ENCODE data around the gene HSPA12A. TPM values are rescaled to one million over a fixed set of nuclear protein-coding genes. Genes with fewer than 3 reads are reported as not detected.

HSPA12A gene
- total and polyA plus RNA-seq, 2 of the 13 experiments (the other 11 are each of a cell fraction or from before 2014, with no cell fraction given) = 6.4 to 13.6 TPM

GRCh38 chr10:116694243-116694926 is 48.0 kb downstream of the HSPA12A start (continued):
- peak; percentile 34; the same call in 1 of the 2 replicates for TF ChIP-seq ZNF784 (CRISPR knock-in tag; IDR thresholded peaks at IDR 0.05; ENCODE audit: borderline replicate concordance)
- TF ChIP-seq, protein P1, sequence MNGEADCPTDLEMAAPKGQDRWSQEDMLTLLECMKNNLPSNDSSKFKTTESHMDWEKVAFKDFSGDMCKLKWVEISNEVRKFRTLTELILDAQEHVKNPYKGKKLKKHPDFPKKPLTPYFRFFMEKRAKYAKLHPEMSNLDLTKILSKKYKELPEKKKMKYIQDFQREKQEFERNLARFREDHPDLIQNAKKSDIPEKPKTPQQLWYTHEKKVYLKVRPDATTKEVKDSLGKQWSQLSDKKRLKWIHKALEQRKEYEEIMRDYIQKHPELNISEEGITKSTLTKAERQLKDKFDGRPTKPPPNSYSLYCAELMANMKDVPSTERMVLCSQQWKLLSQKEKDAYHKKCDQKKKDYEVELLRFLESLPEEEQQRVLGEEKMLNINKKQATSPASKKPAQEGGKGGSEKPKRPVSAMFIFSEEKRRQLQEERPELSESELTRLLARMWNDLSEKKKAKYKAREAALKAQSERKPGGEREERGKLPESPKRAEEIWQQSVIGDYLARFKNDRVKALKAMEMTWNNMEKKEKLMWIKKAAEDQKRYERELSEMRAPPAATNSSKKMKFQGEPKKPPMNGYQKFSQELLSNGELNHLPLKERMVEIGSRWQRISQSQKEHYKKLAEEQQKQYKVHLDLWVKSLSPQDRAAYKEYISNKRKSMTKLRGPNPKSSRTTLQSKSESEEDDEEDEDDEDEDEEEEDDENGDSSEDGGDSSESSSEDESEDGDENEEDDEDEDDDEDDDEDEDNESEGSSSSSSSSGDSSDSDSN (CRISPR knock-in tag; IDR thresholded peaks at IDR 0.05) = no peak
- no peak; the same call in 1 of the 2 replicates for TF ChIP-seq ZBTB7A (CRISPR knock-in tag; IDR thresholded peaks at IDR 0.05)
- no peak for TF ChIP-seq RAD51 (IDR thresholded peaks at IDR 0.05; ENCODE audit: borderline replicate concordance)
- 0 out of 2 replicates have a peak, but pooled peaks have one; percentile 25 for TF ChIP-seq FOXJ3 (CRISPR knock-in tag; IDR thresholded peaks at IDR 0.05; ENCODE audit: borderline replicate concordance)
- TF ChIP-seq HMG20A (CRISPR knock-in tag; IDR thresholded peaks at IDR 0.05; ENCODE audit: borderline replicate concordance) = 0 out of 2 replicates have a peak, but pooled peaks have one; percentile 27
- TF ChIP-seq ZBTB44 (CRISPR knock-in tag; IDR thresholded peaks at IDR 0.05) = no peak
- TF ChIP-seq AKAP8 (CRISPR knock-in tag; IDR thresholded peaks at IDR 0.05) = no peak
- TF ChIP-seq ZNF773 (CRISPR knock-in tag; IDR thresholded peaks at IDR 0.05; ENCODE audit: borderline replicate concordance) = no peak
- no peak for TF ChIP-seq IKZF5 (CRISPR knock-in tag; IDR thresholded peaks at IDR 0.05)
